Testis (tissue), 2 donors: ENCODE measurements around the gene CCDC97.

ENCODE experiments used
- CTCF ChIP-seq, 3 experiments: fragments of 450-650 bp in 2 of 3; fragments of 200-600 bp in 1 of 3; sonication (generic) in 1 of 3; IDR thresholded peaks; one replicate each; pipeline ENCODE4 v1.5.1; 2016 to 2019; ENCODE audit warnings: antibody characterized with exemption in 3 of 3, mild to moderate bottlenecking in 2 of 3, moderate library complexity in 1 of 3
- POLR2A ChIP-seq: fragments of 450-650 bp; IDR thresholded peaks from one replicate; pipeline ENCODE4 v1.6.1; 2017; ENCODE audit warnings: antibody characterized with exemption, mild to moderate bottlenecking, moderate library complexity

DNA sequence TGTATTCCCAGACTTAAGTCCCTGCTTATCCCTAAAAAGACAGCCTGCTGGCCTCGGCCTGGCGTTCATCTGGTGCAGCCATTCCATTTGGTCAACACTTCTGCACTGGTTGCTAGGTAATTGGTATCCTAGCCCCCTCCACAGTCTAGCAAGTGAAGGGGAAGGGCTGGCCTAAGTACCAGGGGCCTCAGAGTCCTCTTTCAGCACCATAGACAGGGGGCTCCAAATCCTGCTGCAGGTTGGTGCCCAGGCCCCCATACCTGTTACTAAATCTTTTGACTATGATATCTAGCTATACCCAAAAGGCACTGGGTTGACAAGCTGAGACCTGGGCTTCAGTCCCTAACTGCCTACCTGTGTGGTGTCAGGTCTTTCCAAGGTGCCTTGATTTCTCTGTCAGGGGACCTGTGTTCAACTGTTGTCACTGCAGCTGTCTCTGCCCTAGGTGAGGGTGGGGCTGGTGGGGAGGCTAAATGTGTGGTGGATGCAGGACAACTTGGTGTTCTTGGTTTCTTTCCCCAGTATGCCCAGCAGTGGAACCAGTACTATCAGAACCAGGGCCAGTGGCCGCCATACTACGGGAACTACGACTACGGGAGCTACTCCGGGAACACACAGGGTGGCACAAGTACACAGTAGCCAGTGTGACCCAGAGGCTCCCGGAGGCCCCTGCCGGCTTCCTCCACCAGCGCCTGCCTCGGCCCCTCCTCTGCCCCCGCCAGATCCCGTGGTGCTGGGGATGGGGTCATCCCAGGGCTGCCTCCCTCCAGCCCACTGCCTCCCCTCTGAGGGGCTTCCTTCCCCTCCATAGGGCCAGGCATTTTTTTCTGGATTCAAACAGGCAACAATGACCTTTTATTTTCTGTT, 3.8 kb upstream of the CCDC97 start:
- TF ChIP-seq CTCF (IDR thresholded peaks at IDR 0.05) (no peak), POLR2A (no peak)
